SK-N-SH (cell line): ENCODE data around the gene CCSER1. TPM values are rescaled to one million over a fixed set of nuclear protein-coding genes. Genes with fewer than 3 reads are reported as not detected.

Experiments used
- CTCF ChIA-PET: fragments of 300-600, 350-600 bp; formaldehyde crosslinking; extraction: SDS; loops from one replicate; lab custom pipeline; 2021; lab: Yijun Ruan, JAX
- POLR2A ChIA-PET: fragments of 350-600 bp; sonication (Branson Sonifier 250); formaldehyde crosslinking; extraction: SDS; loops from one replicate; lab custom pipeline; 2020; ENCODE audit warnings: antibody characterized with exemption, inconsistent platforms; lab: Yijun Ruan, JAX
- DNase-seq: peaks from one replicate; pipeline ENCODE4 v3.0.0; 2012
- H2AFZ ChIP-seq: fragments of 200-600 bp; sonication (generic); 2 replicates; pipeline ENCODE4 v1.8.1; 2016; ENCODE audit warnings: antibody characterized with exemption, mild to moderate bottlenecking, low read depth
- H3F3A ChIP-seq: fragments of 200-600 bp; sonication (generic); replicated peaks from 2 replicates; pipeline ENCODE3; 2016; ENCODE audit warnings: antibody characterized with exemption, mild to moderate bottlenecking; ENCODE audit not compliant: insufficient read depth
- H3K27ac ChIP-seq, 2 experiments: fragments of 200-500 bp in 1 of 2; fragments of 200-600 bp in 1 of 2; sonication (Bioruptor generic) in 1 of 2; sonication (generic), shearing (Covaris generic) in 1 of 2; 2 replicates each; pipeline versions ENCODE4 v1.5.1 to v1.6.1; 2014 to 2016; ENCODE audit warnings: low read depth in 2 of 2, inconsistent platforms in 1 of 2, low read length in 1 of 2, mild to moderate bottlenecking in 1 of 2, mixed read lengths in 1 of 2
- H3K27me3 ChIP-seq: fragments of 200-600 bp; sonication (generic), shearing (Covaris generic); 2 replicates; pipeline ENCODE4 v1.6.1; 2016; ENCODE audit warnings: mixed run types; ENCODE audit not compliant: insufficient read depth
- H3K36me3 ChIP-seq, 2 experiments: fragments of 200-500 bp in 1 of 2; fragments of 200-600 bp in 1 of 2; sonication (Bioruptor generic) in 1 of 2; sonication (generic) in 1 of 2; replicated peaks in 1 of 2; 2 replicates each; pipeline versions ENCODE3 to v1.5.1; 2014 to 2016; ENCODE audit warnings: low read length in 1 of 2, mild to moderate bottlenecking in 1 of 2; ENCODE audit not compliant: insufficient read depth in 2 of 2, control insufficient read depth in 1 of 2
- H3K4me1 ChIP-seq, 2 experiments: fragments of 200-500 bp in 1 of 2; fragments of 200-600 bp in 1 of 2; sonication (Bioruptor generic) in 1 of 2; sonication (generic), shearing (Covaris generic) in 1 of 2; 2 replicates each; pipeline versions ENCODE4 v1.5.1 to v1.6.1; 2014 to 2016; ENCODE audit warnings: low read depth in 1 of 2, low read length in 1 of 2, mixed run types in 1 of 2; ENCODE audit not compliant: insufficient read depth in 2 of 2, control insufficient read depth in 1 of 2
- H3K4me2 ChIP-seq: fragments of 200-600 bp; sonication (generic), shearing (Covaris generic); 2 replicates; pipeline ENCODE4 v1.6.1; 2017; ENCODE audit warnings: mixed run types
- H3K4me3 ChIP-seq, 2 experiments: fragments of 200-500 bp in 1 of 2; fragments of 200-600 bp in 1 of 2; sonication (Bioruptor generic) in 1 of 2; sonication (generic), shearing (Covaris generic) in 1 of 2; 2 replicates each; pipeline versions ENCODE4 v1.5.1 to v1.8.1; 2014 to 2016; ENCODE audit warnings: low read depth in 2 of 2, inconsistent platforms in 1 of 2, low read length in 1 of 2, mild to moderate bottlenecking in 1 of 2, mixed read lengths in 1 of 2, moderate library complexity in 1 of 2
- H3K79me2 ChIP-seq: fragments of 200-600 bp; sonication (generic); 2 replicates; pipeline ENCODE4 v1.8.1; 2017; ENCODE audit warnings: mild to moderate bottlenecking; ENCODE audit not compliant: insufficient read depth
- H3K9ac ChIP-seq: fragments of 200-600 bp; sonication (generic); 2 replicates; pipeline ENCODE4 v1.6.1; 2017; ENCODE audit warnings: mixed run types
- H3K9me2 ChIP-seq: fragments of 200-600 bp; sonication (generic); 2 replicates; pipeline ENCODE4 v1.6.1; 2017; ENCODE audit warnings: mixed run types
- H3K9me3 ChIP-seq: fragments of 200-600 bp; sonication (generic); 2 replicates; pipeline ENCODE4 v1.6.1; 2017; ENCODE audit warnings: mixed run types, mild to moderate bottlenecking, moderate library complexity
- H4K20me1 ChIP-seq: fragments of 200-600 bp; sonication (generic); 2 replicates; pipeline ENCODE4 v1.6.1; 2017; ENCODE audit warnings: mild to moderate bottlenecking, mixed run types; ENCODE audit not compliant: insufficient read depth
- EP300 ChIP-seq, 2 experiments: IDR thresholded peaks; 2 replicates each; pipeline versions ENCODE4 v1.4.0 to v1.6.1; 2012; ENCODE audit warnings: borderline replicate concordance in 1 of 2, low read depth in 1 of 2, low read length in 1 of 2
- EZH2phosphoT487 ChIP-seq: fragments of 200-600 bp; sonication (generic); IDR thresholded peaks from 2 replicates; pipeline ENCODE4 v1.6.1; 2017; ENCODE audit warnings: low read depth, mixed run types, mild to moderate bottlenecking, antibody characterized with exemption, moderate library complexity, borderline replicate concordance
- FOSL2 ChIP-seq: IDR thresholded peaks from 2 replicates; pipeline ENCODE4 v1.4.0; 2012; ENCODE audit warnings: low read depth, mild to moderate bottlenecking, moderate library complexity, borderline replicate concordance
- FOXJ3 ChIP-seq: sonication (generic); formaldehyde crosslinking; IDR thresholded peaks from 2 replicates; pipeline ENCODE4 v1.5.1; 2020; ENCODE audit warnings: mild to moderate bottlenecking, missing genetic modification reagents
- JUND ChIP-seq: IDR thresholded peaks from 2 replicates; pipeline ENCODE4 v1.4.0; 2012
- MAX ChIP-seq: IDR thresholded peaks from 2 replicates; pipeline ENCODE4 v1.4.0; 2012; ENCODE audit warnings: low read depth
- MEF2A ChIP-seq: IDR thresholded peaks from 2 replicates; pipeline ENCODE4 v1.4.0; 2012; ENCODE audit warnings: low read depth, borderline replicate concordance
- MXI1 ChIP-seq: IDR thresholded peaks from 2 replicates; pipeline ENCODE4 v1.6.1; 2012; ENCODE audit warnings: mild to moderate bottlenecking, low read depth, low read length, improper control_type of control experiment
- RCOR1 ChIP-seq: fragments of 150-350 bp; IDR thresholded peaks from 2 replicates; pipeline ENCODE4 v1.6.1; 2017; ENCODE audit warnings: antibody characterized with exemption, low read length
- RFX5 ChIP-seq: IDR thresholded peaks from 2 replicates; pipeline ENCODE4 v1.6.1; 2012; ENCODE audit warnings: mild to moderate bottlenecking, improper control_type of control experiment, low read length
- SMC3 ChIP-seq: IDR thresholded peaks from 2 replicates; pipeline ENCODE4 v1.6.1; 2012; ENCODE audit warnings: low read depth, low read length, improper control_type of control experiment
- TCF12 ChIP-seq: IDR thresholded peaks from 2 replicates; pipeline ENCODE4 v1.4.0; 2012
- TEAD4 ChIP-seq: IDR thresholded peaks from 2 replicates; pipeline ENCODE4 v1.4.0; 2012; ENCODE audit warnings: mild to moderate bottlenecking, borderline replicate concordance; ENCODE audit not compliant: insufficient read depth
- WGBS: methylation state at CpG from one replicate; pipeline ENCODE4 v1.1.6; 2017; ENCODE audit warnings: low lambda C conversion rate; 5-methylcytosine and 5-hydroxymethylcytosine counted together
- polyA plus RNA-seq, 3 experiments: library from polyadenylated mRNA; depleted of rRNA; stranded (reverse); fragments of >200 nt; gene quantifications; 2 replicates each; pipeline ENCODE4 v1.2.3, GENCODE V29; 2012
- TF ChIP-seq, protein P1 (sequence below): fragments of 150-350 bp; IDR thresholded peaks from 2 replicates; pipeline ENCODE4 v1.6.1; 2017; ENCODE audit warnings: antibody characterized with exemption, low read length, low read depth, borderline replicate concordance
- TF ChIP-seq, protein P2 (sequence below): fragments of 200-600 bp; sonication (generic); IDR thresholded peaks from 2 replicates; pipeline ENCODE4 v1.6.1; 2017; ENCODE audit warnings: antibody characterized with exemption, mild to moderate bottlenecking, moderate library complexity
- TF ChIP-seq, protein P3 (sequence below): IDR thresholded peaks from 2 replicates; pipeline ENCODE4 v1.4.0; 2012; ENCODE audit warnings: low read depth, borderline replicate concordance
- TF ChIP-seq, protein P4 (sequence below): IDR thresholded peaks from 2 replicates; pipeline ENCODE4 v1.4.0; 2012; ENCODE audit warnings: low read depth, borderline replicate concordance

The CCSER1 gene
- polyA plus RNA-seq, 1 of the 3 experiments (the other 2 are of a cell fraction), result 0.05 TPM

DNA sequence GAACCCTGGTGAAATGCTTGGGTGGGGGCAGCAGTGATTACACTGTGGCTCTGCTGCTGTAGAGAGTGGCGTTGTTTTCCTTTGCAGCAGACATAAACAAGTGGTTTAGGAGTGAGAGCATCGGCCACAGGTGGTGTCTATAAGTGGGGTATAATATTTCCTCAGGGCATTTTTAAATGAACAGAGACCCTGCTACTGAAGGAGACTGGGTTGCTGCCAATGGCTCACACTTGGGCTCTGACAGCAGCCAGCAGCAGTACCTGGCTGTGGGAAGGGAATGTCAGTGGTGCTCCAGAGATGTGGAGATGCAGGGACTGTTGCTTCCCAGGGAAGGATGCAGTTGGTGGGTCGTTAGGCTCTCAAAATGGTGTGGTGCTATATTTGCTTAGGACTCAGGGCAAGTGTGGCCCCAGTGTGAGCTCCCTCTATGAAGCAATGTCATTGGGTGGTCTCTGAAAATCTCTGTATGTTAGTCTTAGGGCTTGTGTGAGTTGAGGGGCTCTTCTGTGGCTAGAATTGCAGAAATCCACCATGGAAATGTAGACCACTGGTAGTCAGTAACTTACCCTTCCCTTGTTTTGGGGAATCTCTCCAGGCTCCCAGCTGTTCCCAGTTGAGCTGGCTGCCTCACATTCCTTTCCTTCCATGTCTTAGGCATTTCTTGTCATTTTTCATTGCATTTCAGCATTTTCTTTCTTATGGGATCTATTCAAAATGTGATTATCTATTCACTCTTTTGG is 1153.5 kb downstream of the CCSER1 start:
- Histone ChIP-seq H3K79me2 (no peaks in the 10 kb centered on the region), H3K9ac (no peak overlapping the region), H3K4me2 (no peak overlapping the region), H3K4me3 (no peak overlapping the region), H3K4me1 (peaks cover 0 to 4% of the 10 kb centered on the region in 2 experiments; a peak in 2 of 4 replicates), H3F3A (no peaks in the 10 kb centered on the region), H3K36me3 (no peaks in the 10 kb centered on the region), H3K27me3 (no peaks in the 10 kb centered on the region), H2AFZ (no peak overlapping the region), H4K20me1 (no peaks in the 10 kb centered on the region), H3K9me2 (no peaks in the 10 kb centered on the region), H3K27ac (no peak overlapping the region; a peak in 1 of 4 replicates), H3K9me3 (no peaks in the 10 kb centered on the region)
- ChIA-PET CTCF (no interaction called here), POLR2A (no interaction called here)
- DNase-seq, result no peak
- TF ChIP-seq EZH2phosphoT487 (no peak), FOXJ3 (CRISPR knock-in tag) (no peak), MXI1 (no peak), SMC3 (no peak), RCOR1 (no peak), EP300 (IDR thresholded peaks at IDR 0.05; ENCODE audit: borderline replicate concordance in 1 of 2, low read depth in 1 of 2, low read length in 1 of 2) (no peak), MAX (no peak), MEF2A (no peak), FOSL2 (no peak), TCF12 (no peak), RFX5 (no peak), JUND (no peak), TEAD4 (no peak)
- TF ChIP-seq, protein P1, sequence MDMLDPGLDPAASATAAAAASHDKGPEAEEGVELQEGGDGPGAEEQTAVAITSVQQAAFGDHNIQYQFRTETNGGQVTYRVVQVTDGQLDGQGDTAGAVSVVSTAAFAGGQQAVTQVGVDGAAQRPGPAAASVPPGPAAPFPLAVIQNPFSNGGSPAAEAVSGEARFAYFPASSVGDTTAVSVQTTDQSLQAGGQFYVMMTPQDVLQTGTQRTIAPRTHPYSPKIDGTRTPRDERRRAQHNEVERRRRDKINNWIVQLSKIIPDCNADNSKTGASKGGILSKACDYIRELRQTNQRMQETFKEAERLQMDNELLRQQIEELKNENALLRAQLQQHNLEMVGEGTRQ, result no peak
- TF ChIP-seq, protein P2, sequence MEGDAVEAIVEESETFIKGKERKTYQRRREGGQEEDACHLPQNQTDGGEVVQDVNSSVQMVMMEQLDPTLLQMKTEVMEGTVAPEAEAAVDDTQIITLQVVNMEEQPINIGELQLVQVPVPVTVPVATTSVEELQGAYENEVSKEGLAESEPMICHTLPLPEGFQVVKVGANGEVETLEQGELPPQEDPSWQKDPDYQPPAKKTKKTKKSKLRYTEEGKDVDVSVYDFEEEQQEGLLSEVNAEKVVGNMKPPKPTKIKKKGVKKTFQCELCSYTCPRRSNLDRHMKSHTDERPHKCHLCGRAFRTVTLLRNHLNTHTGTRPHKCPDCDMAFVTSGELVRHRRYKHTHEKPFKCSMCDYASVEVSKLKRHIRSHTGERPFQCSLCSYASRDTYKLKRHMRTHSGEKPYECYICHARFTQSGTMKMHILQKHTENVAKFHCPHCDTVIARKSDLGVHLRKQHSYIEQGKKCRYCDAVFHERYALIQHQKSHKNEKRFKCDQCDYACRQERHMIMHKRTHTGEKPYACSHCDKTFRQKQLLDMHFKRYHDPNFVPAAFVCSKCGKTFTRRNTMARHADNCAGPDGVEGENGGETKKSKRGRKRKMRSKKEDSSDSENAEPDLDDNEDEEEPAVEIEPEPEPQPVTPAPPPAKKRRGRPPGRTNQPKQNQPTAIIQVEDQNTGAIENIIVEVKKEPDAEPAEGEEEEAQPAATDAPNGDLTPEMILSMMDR, result no peak
- TF ChIP-seq, protein P3, sequence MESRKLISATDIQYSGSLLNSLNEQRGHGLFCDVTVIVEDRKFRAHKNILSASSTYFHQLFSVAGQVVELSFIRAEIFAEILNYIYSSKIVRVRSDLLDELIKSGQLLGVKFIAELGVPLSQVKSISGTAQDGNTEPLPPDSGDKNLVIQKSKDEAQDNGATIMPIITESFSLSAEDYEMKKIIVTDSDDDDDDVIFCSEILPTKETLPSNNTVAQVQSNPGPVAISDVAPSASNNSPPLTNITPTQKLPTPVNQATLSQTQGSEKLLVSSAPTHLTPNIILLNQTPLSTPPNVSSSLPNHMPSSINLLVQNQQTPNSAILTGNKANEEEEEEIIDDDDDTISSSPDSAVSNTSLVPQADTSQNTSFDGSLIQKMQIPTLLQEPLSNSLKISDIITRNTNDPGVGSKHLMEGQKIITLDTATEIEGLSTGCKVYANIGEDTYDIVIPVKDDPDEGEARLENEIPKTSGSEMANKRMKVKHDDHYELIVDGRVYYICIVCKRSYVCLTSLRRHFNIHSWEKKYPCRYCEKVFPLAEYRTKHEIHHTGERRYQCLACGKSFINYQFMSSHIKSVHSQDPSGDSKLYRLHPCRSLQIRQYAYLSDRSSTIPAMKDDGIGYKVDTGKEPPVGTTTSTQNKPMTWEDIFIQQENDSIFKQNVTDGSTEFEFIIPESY, result no peak
- TF ChIP-seq, protein P4, sequence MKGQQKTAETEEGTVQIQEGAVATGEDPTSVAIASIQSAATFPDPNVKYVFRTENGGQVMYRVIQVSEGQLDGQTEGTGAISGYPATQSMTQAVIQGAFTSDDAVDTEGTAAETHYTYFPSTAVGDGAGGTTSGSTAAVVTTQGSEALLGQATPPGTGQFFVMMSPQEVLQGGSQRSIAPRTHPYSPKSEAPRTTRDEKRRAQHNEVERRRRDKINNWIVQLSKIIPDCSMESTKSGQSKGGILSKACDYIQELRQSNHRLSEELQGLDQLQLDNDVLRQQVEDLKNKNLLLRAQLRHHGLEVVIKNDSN, result no peak
- WGBS, result 7% methylated on average over 2 of the region's 3 CpGs
